ENCODE measurements around the gene KIF5C. TPM values are rescaled to one million over a fixed set of nuclear protein-coding genes. Genes with fewer than 3 reads are reported as not detected.

Gene KIF5C
- total RNA-seq, 1 donor from 2014 or later, result 6.9 TPM

DNA sequence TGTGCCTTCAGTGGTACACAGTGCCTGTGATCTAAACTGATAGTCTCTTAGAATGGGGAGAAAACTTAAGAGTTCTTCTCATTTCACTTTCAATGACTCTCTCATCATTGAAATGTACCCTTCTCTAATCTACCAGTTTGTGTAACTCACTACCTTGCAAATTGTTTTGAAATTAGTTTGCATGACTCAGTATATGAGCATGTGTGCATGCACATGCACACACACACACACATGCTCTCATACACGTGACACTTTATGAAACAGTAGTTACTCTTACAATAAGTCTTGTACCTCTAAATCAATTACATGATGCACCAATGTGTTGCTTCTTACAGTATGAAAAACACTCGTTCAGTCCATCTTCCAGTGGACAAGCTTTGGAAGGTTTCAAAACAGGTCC is 174.1 kb downstream of the KIF5C start:
- TF ChIP-seq, protein P1, sequence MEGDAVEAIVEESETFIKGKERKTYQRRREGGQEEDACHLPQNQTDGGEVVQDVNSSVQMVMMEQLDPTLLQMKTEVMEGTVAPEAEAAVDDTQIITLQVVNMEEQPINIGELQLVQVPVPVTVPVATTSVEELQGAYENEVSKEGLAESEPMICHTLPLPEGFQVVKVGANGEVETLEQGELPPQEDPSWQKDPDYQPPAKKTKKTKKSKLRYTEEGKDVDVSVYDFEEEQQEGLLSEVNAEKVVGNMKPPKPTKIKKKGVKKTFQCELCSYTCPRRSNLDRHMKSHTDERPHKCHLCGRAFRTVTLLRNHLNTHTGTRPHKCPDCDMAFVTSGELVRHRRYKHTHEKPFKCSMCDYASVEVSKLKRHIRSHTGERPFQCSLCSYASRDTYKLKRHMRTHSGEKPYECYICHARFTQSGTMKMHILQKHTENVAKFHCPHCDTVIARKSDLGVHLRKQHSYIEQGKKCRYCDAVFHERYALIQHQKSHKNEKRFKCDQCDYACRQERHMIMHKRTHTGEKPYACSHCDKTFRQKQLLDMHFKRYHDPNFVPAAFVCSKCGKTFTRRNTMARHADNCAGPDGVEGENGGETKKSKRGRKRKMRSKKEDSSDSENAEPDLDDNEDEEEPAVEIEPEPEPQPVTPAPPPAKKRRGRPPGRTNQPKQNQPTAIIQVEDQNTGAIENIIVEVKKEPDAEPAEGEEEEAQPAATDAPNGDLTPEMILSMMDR (conservative IDR thresholded peaks at IDR 0.05; ENCODE audit: low read depth, low read length), result no peak
- H3K4me3 ChIP-seq (ENCODE audit: low read depth, low read length), result no peak overlapping the region
- no peak for DNase-seq (ENCODE audit: low read depth)

GRCh38 chr2:149050188-149050587 is 175.2 kb downstream of the KIF5C start:
- TF ChIP-seq, protein P1 (conservative IDR thresholded peaks at IDR 0.05; ENCODE audit: low read depth, low read length), result no peak
- DNase-seq (ENCODE audit: low read depth), result no peak
- H3K4me3 ChIP-seq (ENCODE audit: low read depth, low read length), result no peak overlapping the region

- TF ChIP-seq, protein P1 (conservative IDR thresholded peaks at IDR 0.05; ENCODE audit: low read depth, low read length), result no peak
- no peak for DNase-seq (ENCODE audit: low read depth)
These were observed 180.7 kb downstream of the KIF5C start for GRCh38 chr2:149055751-149056150.

GRCh38 chr2:149056541-149057255 is 181.7 kb downstream of the KIF5C start:
- no peak overlapping the region for H3K4me3 ChIP-seq (ENCODE audit: low read depth, low read length)
- TF ChIP-seq, protein P1 (conservative IDR thresholded peaks at IDR 0.05; ENCODE audit: low read depth, low read length), result no peak
- DNase-seq (ENCODE audit: low read depth), result no peak

More at GRCh38 chr2:149055751-149056150, 180.7 kb downstream of the KIF5C start:
- H3K4me3 ChIP-seq (ENCODE audit: low read depth, low read length), result no peak overlapping the region

DNA sequence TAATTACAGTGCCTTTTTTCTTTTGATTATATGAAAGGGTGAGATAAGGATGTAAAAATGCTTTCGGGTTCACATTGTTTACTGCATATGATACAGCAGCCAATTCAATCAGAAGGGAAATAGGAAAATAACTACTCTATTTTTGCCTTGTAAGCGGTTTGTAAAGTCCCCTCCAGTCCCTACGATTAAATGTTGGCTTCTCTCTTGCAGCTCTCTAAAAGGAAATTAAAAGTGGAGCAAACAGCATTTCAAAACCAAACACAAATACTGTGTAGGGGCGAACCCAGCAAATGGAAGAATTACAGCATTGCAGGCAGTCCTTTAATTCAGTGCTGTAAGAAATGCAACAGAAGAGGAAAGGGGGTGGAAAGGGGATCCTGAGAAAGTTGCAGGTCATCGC is 182.4 kb downstream of the KIF5C start:
- TF ChIP-seq, protein P1 (conservative IDR thresholded peaks at IDR 0.05; ENCODE audit: low read depth, low read length), result no peak
- H3K4me3 ChIP-seq (ENCODE audit: low read depth, low read length), result no peak overlapping the region
- no peak for DNase-seq (ENCODE audit: low read depth)

DNA sequence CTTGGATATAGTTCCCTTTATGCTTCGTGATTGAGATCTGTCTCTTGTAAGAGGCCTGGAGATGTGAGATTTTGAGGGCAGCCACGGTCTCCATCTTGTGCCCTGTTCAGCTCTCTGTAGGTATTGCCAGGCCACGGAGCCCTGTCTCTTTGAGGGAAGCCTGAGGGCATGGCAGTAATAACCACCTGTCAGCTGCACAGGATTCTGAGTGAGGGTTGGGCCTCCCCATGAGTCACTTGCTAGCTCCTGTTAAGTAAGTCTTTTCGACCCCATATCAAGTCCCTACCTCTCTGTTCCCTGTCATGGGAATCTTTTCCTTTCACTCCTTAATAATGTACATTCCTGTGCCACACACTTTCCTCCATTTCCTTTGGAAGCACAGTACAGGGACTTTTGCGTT is 183.9 kb downstream of the KIF5C start:
- no peak overlapping the region for H3K4me3 ChIP-seq (ENCODE audit: low read depth, low read length)
- no peak for DNase-seq (ENCODE audit: low read depth)
- TF ChIP-seq, protein P1 (conservative IDR thresholded peaks at IDR 0.05; ENCODE audit: low read depth, low read length), result no peak

GRCh38 chr2:149059822-149060221 is 184.8 kb downstream of the KIF5C start:
- TF ChIP-seq, protein P1 (conservative IDR thresholded peaks at IDR 0.05; ENCODE audit: low read depth, low read length), result no peak
- no peak for DNase-seq (ENCODE audit: low read depth)
- H3K4me3 ChIP-seq (ENCODE audit: low read depth, low read length), result no peak overlapping the region

All from epithelial cell of proximal tubule (primary cell).